Stimulated activated naive B cell treated with anti-CD40 and anti-IgM and Interleukin-4, amounts not matched to agents 10 μg/mL and 1 μg/mL and 100 μg/mL, for 72 hours (primary cell): ENCODE measurements around the gene ADORA2B.

Experiments
- ATAC-seq, 2 donors: fragments of 150-1000 bp; cut with Tn5 transposase; replicated peaks; 2 replicates each; pipeline ENCODE4 v1.10.0; 2021; ENCODE audit warnings: moderate library complexity in 1 of 2
- DNase-seq: peaks from one replicate; pipeline ENCODE4 v3.0.0; 2021
- H3K27ac Mint-ChIP-seq: one replicate; pipeline ENCODE4 v1.8.0; 2022; ENCODE audit warnings: mild to moderate bottlenecking, mixed read lengths
- H3K27me3 Mint-ChIP-seq, 2 donors: one replicate each; pipeline ENCODE4 v1.8.0; 2022; ENCODE audit warnings: mixed read lengths in 2 of 2
- H3K36me3 Mint-ChIP-seq, 2 donors: one replicate each; pipeline ENCODE4 v1.8.0; 2022; ENCODE audit warnings: mixed read lengths in 2 of 2, mild to moderate bottlenecking in 1 of 2
- H3K4me1 Mint-ChIP-seq, 2 donors: one replicate each; pipeline ENCODE4 v1.8.0; 2022; ENCODE audit warnings: mixed read lengths in 2 of 2, mild to moderate bottlenecking in 1 of 2
- H3K4me3 Mint-ChIP-seq, 2 donors: one replicate each; pipeline ENCODE4 v1.8.0; 2022; ENCODE audit warnings: mild to moderate bottlenecking in 2 of 2, mixed read lengths in 2 of 2, moderate library complexity in 1 of 2
- H3K9me3 Mint-ChIP-seq, 2 donors: one replicate each; pipeline ENCODE4 v1.8.0; 2022; ENCODE audit warnings: mixed read lengths in 2 of 2, mild to moderate bottlenecking in 1 of 2

Gene ADORA2B

GRCh38 chr17:15954222-15954621, 9.3 kb downstream of the ADORA2B start:
- Mint-ChIP-seq H3K36me3 (peaks cover 0 to 4% of the 10 kb centered on the region in 2 donors), H3K27ac (no peak overlapping the region), H3K4me3 (no peak overlapping the region), H3K4me1 (peaks cover 20 to 26% of the 10 kb centered on the region in 2 donors), H3K9me3 (no peaks in the 10 kb centered on the region), H3K27me3 (peaks cover 15 to 33% of the 10 kb centered on the region in 2 donors)
- DNase-seq (no peak), ATAC-seq (no peak)

DNA sequence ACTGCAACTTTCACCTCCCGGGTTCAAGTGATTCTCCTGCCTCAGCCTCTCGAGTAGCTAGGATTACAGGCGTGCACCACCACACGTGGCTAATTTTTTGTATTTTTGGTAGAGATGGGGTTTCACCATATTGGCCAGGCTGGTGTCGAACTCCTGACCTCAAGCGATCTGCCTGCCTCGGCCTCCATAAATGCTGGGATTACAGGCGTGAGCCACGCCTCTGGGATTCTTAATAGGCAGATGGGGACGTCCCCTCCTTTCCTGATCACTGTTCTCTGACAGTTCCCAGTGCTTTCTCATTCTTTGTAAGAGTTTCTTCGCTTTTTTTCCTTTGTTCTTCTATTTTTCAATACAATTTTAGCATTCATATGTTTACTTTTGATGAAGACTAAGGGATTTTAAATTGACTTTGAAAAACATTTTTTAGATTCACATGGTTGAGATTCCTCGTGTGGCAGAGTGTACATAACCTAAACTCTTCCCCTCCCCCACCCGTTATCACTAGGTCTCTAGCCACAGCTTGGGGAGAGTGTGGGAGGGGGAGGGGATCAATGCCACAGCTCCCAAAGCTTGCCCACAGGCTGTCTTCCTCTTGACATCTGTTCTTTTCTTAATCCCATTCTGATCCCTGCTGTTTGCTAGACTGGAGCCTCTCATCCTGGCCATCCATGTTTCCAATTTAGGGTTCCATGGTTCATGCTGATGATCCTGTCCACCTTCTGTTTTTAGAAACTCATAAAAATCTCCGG, 11.0 kb downstream of the ADORA2B start:
- Mint-ChIP-seq H3K4me1 (peaks cover 20 to 33% of the 10 kb centered on the region in 2 donors), H3K36me3 (peaks cover 0 to 4% of the 10 kb centered on the region in 2 donors)

GRCh38 chr17:15957206-15957605, 12.3 kb downstream of the ADORA2B start:
- peaks cover 0 to 4% of the 10 kb centered on the region in 2 donors for H3K36me3 Mint-ChIP-seq
- no peak for ATAC-seq
- no peaks in the 10 kb centered on the region for H3K9me3 Mint-ChIP-seq
- H3K4me3 Mint-ChIP-seq = peak overlapping the region in 1 of 2 donors; percentile 20
- no peak for DNase-seq
- peaks cover 20 to 33% of the 10 kb centered on the region in 2 donors for H3K4me1 Mint-ChIP-seq
- no peak overlapping the region for H3K27ac Mint-ChIP-seq
- H3K27me3 Mint-ChIP-seq = peaks cover 15 to 33% of the 10 kb centered on the region in 2 donors

More for the DNA sequence above, 11.0 kb downstream of the ADORA2B start:
- no peaks in the 10 kb centered on the region for H3K9me3 Mint-ChIP-seq
- peaks cover 15 to 33% of the 10 kb centered on the region in 2 donors for H3K27me3 Mint-ChIP-seq
- DNase-seq = no peak
- H3K27ac Mint-ChIP-seq = peak overlapping the region; percentile 20
- H3K4me3 Mint-ChIP-seq = no peak overlapping the region
- ATAC-seq = no peak

DNA sequence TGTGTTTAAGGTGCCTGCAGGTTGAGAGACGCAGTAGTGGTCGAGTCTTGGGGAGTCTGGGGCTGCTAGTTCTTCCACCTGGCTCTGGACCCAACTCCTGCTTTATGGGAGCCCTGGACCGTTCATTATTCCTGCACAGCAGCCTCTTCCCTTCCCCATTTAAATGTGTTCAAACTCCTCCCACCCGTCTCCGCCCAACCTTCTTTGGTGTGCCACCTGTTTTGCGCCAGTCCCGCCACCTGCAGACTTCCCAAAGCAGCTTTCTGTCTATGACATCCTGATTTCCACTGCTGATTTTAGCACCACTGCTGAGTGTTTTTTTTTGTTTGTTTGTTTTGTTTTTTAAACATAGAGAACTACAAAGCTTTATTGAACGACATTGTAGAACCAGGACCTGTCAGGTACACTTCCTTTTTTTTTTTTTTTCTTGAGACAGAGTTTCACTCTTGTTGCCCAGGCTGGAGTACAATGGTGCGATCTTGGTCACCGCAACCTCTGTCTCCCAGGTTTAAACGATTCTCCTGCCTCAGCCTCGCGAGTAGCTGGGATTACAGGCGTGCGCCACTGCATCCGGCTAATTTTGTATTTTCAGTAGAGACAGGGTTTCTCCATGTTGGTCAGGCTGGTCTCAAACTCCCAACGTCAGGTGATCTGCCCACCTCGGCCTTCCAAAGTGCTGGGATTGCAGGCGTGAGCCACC, 12.8 kb downstream of the ADORA2B start:
- Mint-ChIP-seq H3K4me1 (peaks cover 20 to 33% of the 10 kb centered on the region in 2 donors), H3K27ac (no peak overlapping the region), H3K27me3 (peaks cover 15 to 28% of the 10 kb centered on the region in 2 donors), H3K4me3 (no peak overlapping the region), H3K9me3 (no peaks in the 10 kb centered on the region), H3K36me3 (peaks cover 0 to 4% of the 10 kb centered on the region in 2 donors)
- DNase-seq (no peak), ATAC-seq (no peak)

DNA sequence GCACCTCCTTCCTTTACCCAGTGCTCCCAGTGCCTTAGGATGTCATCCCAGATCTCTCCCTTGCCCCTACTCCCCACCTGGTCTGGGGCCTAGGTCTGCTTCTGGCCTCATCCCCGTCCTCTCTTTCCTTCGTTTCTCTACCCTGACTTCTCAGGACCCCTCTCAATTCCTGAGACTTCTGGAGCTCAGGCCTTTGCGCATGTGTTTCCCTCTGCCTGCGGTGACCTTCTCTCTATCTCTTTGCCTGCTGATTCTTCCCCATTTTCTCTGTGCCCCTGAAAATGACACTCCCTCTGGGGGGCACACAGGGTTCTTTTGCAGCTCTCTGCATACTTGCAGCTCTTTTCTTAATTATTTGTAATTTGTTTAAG, 13.5 kb downstream of the ADORA2B start:
- Mint-ChIP-seq H3K27me3 (peaks cover 15 to 25% of the 10 kb centered on the region in 2 donors), H3K4me1 (peaks cover 20 to 33% of the 10 kb centered on the region in 2 donors), H3K27ac (peak overlapping the region; percentile 82), H3K4me3 (peak overlapping the region; percentile 23 to 62), H3K9me3 (no peaks in the 10 kb centered on the region), H3K36me3 (peaks cover 0 to 4% of the 10 kb centered on the region in 2 donors)
- ATAC-seq = no peak
- DNase-seq = no peak

- Mint-ChIP-seq H3K36me3 (peaks cover 0 to 3% of the 10 kb centered on the region in 2 donors), H3K4me1 (peaks cover 16 to 36% of the 10 kb centered on the region in 2 donors), H3K4me3 (no peak overlapping the region), H3K27me3 (peaks cover 24 to 25% of the 10 kb centered on the region in 2 donors), H3K9me3 (no peaks in the 10 kb centered on the region), H3K27ac (no peak overlapping the region)
- ATAC-seq (no peak), DNase-seq (no peak)
These were observed 18.8 kb downstream of the ADORA2B start for GRCh38 chr17:15963670-15964110.

- H3K4me1 Mint-ChIP-seq = peaks cover 13 to 23% of the 10 kb centered on the region in 2 donors
- H3K27ac Mint-ChIP-seq = no peak overlapping the region
- DNase-seq (no peak), ATAC-seq (no peak)
- H3K4me3 Mint-ChIP-seq = no peak overlapping the region
- no peaks in the 10 kb centered on the region for H3K9me3 Mint-ChIP-seq
- H3K27me3 Mint-ChIP-seq = peaks cover 33 to 38% of the 10 kb centered on the region in 2 donors
- peaks cover 0 to 3% of the 10 kb centered on the region in 2 donors for H3K36me3 Mint-ChIP-seq
These were observed 20.6 kb downstream of the ADORA2B start for GRCh38 chr17:15965528-15965927.

GRCh38 chr17:15966183-15966878, 21.4 kb downstream of the ADORA2B start:
- H3K36me3 Mint-ChIP-seq = peaks cover 0 to 3% of the 10 kb centered on the region in 2 donors
- H3K9me3 Mint-ChIP-seq = no peaks in the 10 kb centered on the region
- H3K4me3 Mint-ChIP-seq = no peak overlapping the region
- H3K4me1 Mint-ChIP-seq = peaks cover 13 to 23% of the 10 kb centered on the region in 2 donors
- DNase-seq (no peak), ATAC-seq (no peak)
- H3K27ac Mint-ChIP-seq = peak overlapping the region; percentile 74
- peaks cover 33 to 38% of the 10 kb centered on the region in 2 donors for H3K27me3 Mint-ChIP-seq

GRCh38 chr17:15966879-15967248, 21.9 kb downstream of the ADORA2B start:
- Mint-ChIP-seq H3K27ac (peak overlapping the region; percentile 74), H3K4me1 (peaks cover 13 to 23% of the 10 kb centered on the region in 2 donors), H3K27me3 (peaks cover 33 to 38% of the 10 kb centered on the region in 2 donors), H3K9me3 (no peaks in the 10 kb centered on the region), H3K4me3 (no peak overlapping the region), H3K36me3 (peaks cover 0 to 3% of the 10 kb centered on the region in 2 donors)
- DNase-seq (no peak), ATAC-seq (no peak)

- peaks cover 33 to 38% of the 10 kb centered on the region in 2 donors for H3K27me3 Mint-ChIP-seq
- H3K4me3 Mint-ChIP-seq = no peak overlapping the region
- peaks cover 13 to 23% of the 10 kb centered on the region in 2 donors for H3K4me1 Mint-ChIP-seq
- H3K36me3 Mint-ChIP-seq = peaks cover 0 to 3% of the 10 kb centered on the region in 2 donors
- H3K27ac Mint-ChIP-seq = no peak overlapping the region
- ATAC-seq (no peak), DNase-seq (no peak)
- no peaks in the 10 kb centered on the region for H3K9me3 Mint-ChIP-seq
These were observed 22.9 kb downstream of the ADORA2B start for GRCh38 chr17:15967706-15968399.

DNA sequence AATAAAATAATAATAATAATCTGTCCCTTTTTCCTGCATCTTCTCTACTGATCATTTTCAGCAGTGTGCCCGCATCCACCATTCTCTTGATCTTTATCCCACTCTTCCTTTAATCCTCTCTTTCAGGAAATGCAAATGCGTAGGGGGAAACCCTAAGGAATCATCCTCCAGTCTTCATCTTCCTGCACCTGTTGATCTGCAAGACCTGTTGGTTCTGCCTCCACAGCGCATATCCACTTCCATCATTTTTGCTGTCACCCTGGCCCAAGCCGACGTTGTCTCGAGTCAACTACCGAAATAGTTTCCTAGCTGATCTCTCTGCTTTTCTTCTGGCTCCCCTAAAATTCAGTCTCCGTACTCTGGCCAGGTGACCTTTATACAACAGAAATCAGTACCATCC, 24.5 kb downstream of the ADORA2B start:
- Mint-ChIP-seq H3K36me3 (peaks cover 3 to 11% of the 10 kb centered on the region in 2 donors), H3K9me3 (no peaks in the 10 kb centered on the region), H3K27ac (no peak overlapping the region), H3K4me1 (peaks cover 13 to 25% of the 10 kb centered on the region in 2 donors), H3K27me3 (peaks cover 33 to 38% of the 10 kb centered on the region in 2 donors), H3K4me3 (no peak overlapping the region)
- ATAC-seq (no peak), DNase-seq (no peak)

DNA sequence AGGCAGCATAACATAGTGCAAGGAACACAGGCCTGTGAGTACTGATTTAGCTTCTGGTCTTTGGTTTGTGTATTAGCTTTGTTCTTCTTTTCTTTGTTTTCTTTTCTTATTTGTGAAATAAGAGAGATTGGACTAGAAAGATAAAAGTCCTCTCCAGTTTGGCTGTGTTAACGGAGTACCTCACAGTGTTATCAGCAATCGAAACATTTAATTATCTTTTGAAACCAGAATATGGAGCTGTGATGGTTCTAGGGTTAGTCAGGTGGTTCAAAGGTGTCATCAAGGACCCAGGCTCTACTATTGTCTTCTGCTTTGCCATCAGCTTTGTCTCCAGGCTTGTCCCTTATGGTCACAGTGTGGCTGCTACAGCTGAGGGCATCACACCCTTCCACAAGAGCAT, 25.6 kb downstream of the ADORA2B start:
- Mint-ChIP-seq H3K4me1 (peaks cover 9 to 23% of the 10 kb centered on the region in 2 donors), H3K27ac (no peak overlapping the region), H3K9me3 (no peaks in the 10 kb centered on the region), H3K36me3 (peaks cover 9 to 17% of the 10 kb centered on the region in 2 donors), H3K4me3 (no peak overlapping the region), H3K27me3 (peaks cover 27 to 33% of the 10 kb centered on the region in 2 donors)
- DNase-seq (no peak), ATAC-seq (no peak)

DNA sequence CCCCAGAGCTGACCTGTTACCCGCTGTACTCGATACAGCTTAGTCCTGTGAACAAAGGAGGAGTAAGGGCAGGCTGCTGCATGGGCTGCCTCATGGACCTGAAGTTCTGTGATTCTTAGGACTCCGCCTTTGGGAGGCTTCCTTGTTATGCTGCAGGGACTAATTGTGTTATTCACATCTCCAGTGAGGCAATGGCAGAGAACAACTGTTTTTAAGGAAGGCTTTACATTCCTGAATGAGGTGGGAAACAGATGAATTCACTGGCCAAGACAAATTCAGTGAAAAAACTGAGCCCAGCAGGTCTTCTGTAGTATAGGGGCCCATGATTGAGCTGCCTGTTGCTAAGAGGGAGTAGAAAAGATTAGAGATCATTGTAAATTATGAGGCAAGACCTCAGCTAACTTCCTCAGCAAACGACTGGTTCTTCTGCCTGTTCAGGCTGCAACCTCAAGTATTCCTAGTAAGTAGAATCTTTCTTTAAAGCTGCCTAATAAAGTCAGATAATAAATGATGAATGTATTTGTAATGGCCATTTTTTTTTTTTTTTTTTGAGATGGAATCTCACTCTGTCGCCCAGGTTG, 26.3 kb downstream of the ADORA2B start:
- peaks cover 6 to 18% of the 10 kb centered on the region in 2 donors for H3K4me1 Mint-ChIP-seq
- H3K36me3 Mint-ChIP-seq = peaks cover 9 to 17% of the 10 kb centered on the region in 2 donors
- H3K27ac Mint-ChIP-seq = no peak overlapping the region
- peaks cover 26 to 27% of the 10 kb centered on the region in 2 donors for H3K27me3 Mint-ChIP-seq
- no peaks in the 10 kb centered on the region for H3K9me3 Mint-ChIP-seq
- no peak overlapping the region for H3K4me3 Mint-ChIP-seq
- DNase-seq (no peak), ATAC-seq (no peak)
